ENCODE results near the gene PCSK2. TPM values are rescaled to one million over a fixed set of nuclear protein-coding genes. Genes with fewer than 3 reads are reported as not detected.

The PCSK2 gene
- total and polyA plus RNA-seq, 2 donors (not counting 3 experiments of a cell fraction or from before 2014, with no cell fraction given): not detected

DNA sequence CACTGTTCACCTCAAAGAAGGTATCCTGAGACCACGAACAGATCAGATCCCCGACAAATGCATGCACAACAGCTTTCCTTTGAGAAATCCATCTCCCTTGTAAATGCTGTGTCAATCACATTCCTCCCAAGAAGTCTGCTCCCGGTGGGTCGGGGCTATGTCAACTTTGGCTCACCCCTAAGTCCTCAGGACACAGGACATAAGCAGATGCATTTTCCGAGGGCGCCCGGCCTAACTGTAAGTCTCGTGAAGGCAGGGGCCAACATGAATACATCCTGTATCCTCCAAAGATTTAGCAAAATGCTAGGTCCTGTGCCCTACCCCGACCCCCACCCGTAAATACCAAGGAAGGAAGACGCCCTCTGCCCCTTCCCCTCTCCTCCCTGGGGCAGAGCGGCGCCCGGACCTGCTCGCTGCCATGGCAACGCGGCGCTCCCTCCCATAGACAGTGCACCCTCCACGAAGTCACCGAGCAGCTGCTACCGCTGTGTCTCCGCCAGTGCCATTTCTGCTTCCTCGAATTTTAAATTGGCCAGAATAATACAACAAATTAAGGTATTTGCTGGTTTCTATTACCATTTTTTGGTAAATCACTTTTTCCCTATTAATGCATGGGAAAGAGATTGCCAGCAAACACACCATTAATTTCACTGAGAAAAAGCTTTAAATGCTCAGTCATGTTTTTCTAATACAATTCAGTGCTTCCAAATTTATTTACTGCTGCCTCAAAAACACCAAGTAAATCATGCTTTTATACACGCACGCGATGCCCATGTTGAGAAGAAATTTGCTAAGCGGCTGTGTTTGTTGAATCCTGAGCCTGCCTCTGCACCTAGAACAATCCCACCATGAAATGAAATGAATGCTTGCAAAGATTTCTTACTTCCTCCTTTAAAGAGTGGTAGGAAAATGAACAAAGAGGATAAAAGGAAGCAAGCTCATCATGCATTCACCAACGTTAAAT is 100.6 kb downstream of the PCSK2 start:
- H3K27me3 ChIP-seq (ENCODE audit: control insufficient read depth in 2 of 2, insufficient read depth in 2 of 2, low read length in 2 of 2): peaks cover 2 to 3% of the 10 kb centered on the region in 2 experiments
- H3K79me2 ChIP-seq (ENCODE audit: control insufficient read depth, insufficient read depth, low read length): no peaks in the 10 kb centered on the region
- no peaks in the 10 kb centered on the region for H3K36me3 ChIP-seq (ENCODE audit: control insufficient read depth in 2 of 2, extremely low read depth in 1 of 2, insufficient read depth in 2 of 2, low read length in 2 of 2)
- no peaks in the 10 kb centered on the region for H4K20me1 ChIP-seq (replicated peaks; ENCODE audit: control insufficient read depth, extremely low read depth, insufficient read depth, low read length)
- ChIA-PET CTCF (no interaction called here), POLR2A (no interaction called here)
- intact Hi-C loops (cut with micrococcal nuclease) (no loop called here), dilution Hi-C loops (cut with MboI; ENCODE audit: extremely low pct_ligation_motif_present, low sequenced_read_pairs) (no loop called here)
- no peaks in the 10 kb centered on the region for H3K9me3 ChIP-seq (replicated peaks; ENCODE audit: control insufficient read depth, insufficient read depth, low read length)
- no peak overlapping the region for H3K27ac ChIP-seq (ENCODE audit: insufficient read depth, low read depth, low read length)
- H3K4me2 ChIP-seq (ENCODE audit: insufficient read depth, low read length): no peak overlapping the region
- no peak for FAIRE-seq
- no TSS peak for BruUV-seq (replicated peaks)
- no peaks in the 10 kb centered on the region for H3K9me1 ChIP-seq (replicated peaks; ENCODE audit: control insufficient read depth, extremely low read depth, insufficient read depth, low read length)
- no peak overlapping the region for H2AFZ ChIP-seq (ENCODE audit: low read depth, low read length)
- no peak for DNase-seq (ENCODE audit: low read depth, low spot score)
- no peak overlapping the region for H3K9ac ChIP-seq (replicated peaks; ENCODE audit: extremely low read depth, insufficient read depth, low read length)
- TF ChIP-seq FOS (IDR thresholded peaks at IDR 0.05; ENCODE audit: borderline replicate concordance, insufficient read depth, low read length) (no peak), POLR2A (IDR thresholded peaks at IDR 0.05; ENCODE audit: low read depth, low read length) (no peak), GATA2 (IDR thresholded peaks at IDR 0.05; ENCODE audit: insufficient read depth, insufficient read length, low read depth, low read length) (no peak), POLR2AphosphoS5 (IDR thresholded peaks at IDR 0.05; ENCODE audit: insufficient read depth, low read depth, low read length) (no peak), JUN (IDR thresholded peaks at IDR 0.05; ENCODE audit: borderline replicate concordance, insufficient read depth, insufficient read length, low read depth) (no peak), EZH2 (IDR thresholded peaks at IDR 0.05; ENCODE audit: borderline replicate concordance, low read depth, low read length, severe bottlenecking) (no peak)
- TF ChIP-seq, protein P1, sequence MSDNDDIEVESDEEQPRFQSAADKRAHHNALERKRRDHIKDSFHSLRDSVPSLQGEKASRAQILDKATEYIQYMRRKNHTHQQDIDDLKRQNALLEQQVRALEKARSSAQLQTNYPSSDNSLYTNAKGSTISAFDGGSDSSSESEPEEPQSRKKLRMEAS (IDR thresholded peaks at IDR 0.05; ENCODE audit: insufficient read depth, insufficient read length): no peak
- TF ChIP-seq, protein P2, sequence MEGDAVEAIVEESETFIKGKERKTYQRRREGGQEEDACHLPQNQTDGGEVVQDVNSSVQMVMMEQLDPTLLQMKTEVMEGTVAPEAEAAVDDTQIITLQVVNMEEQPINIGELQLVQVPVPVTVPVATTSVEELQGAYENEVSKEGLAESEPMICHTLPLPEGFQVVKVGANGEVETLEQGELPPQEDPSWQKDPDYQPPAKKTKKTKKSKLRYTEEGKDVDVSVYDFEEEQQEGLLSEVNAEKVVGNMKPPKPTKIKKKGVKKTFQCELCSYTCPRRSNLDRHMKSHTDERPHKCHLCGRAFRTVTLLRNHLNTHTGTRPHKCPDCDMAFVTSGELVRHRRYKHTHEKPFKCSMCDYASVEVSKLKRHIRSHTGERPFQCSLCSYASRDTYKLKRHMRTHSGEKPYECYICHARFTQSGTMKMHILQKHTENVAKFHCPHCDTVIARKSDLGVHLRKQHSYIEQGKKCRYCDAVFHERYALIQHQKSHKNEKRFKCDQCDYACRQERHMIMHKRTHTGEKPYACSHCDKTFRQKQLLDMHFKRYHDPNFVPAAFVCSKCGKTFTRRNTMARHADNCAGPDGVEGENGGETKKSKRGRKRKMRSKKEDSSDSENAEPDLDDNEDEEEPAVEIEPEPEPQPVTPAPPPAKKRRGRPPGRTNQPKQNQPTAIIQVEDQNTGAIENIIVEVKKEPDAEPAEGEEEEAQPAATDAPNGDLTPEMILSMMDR (IDR thresholded peaks at IDR 0.05; ENCODE audit: extremely low read depth in 1 of 2, insufficient read depth in 1 of 2, low read depth in 1 of 2, low read length in 2 of 2): no peak
- no peak overlapping the region for H3K4me3 ChIP-seq (replicated peaks in 1 of 3; ENCODE audit: insufficient read depth in 1 of 3, low read depth in 1 of 3, low read length in 3 of 3)
- no peaks in the 10 kb centered on the region for H3K4me1 ChIP-seq (ENCODE audit: control insufficient read depth, extremely low read depth, insufficient read depth, low read length)

Data from endothelial cell of umbilical vein (primary cell).